ENCODE data around the gene TRABD.
A peak's percentile ranks its signal among the peaks of the same experiment; 100 is the strongest.

Gene TRABD

GRCh38 chr22:50245214-50246072 is 59.7 kb downstream of the TRABD start:
- peak overlapping the region; percentile 99 for H3K4me3 ChIP-seq (replicated peaks in 1 of 2; ENCODE audit: low read depth in 2 of 2, low read length in 2 of 2)
- TF ChIP-seq CTCF (IDR thresholded peaks at IDR 0.05; ENCODE audit: low read depth, low read length): no peak
- no peak for DNase-seq (ENCODE audit: low read depth in 2 of 2)

DNA sequence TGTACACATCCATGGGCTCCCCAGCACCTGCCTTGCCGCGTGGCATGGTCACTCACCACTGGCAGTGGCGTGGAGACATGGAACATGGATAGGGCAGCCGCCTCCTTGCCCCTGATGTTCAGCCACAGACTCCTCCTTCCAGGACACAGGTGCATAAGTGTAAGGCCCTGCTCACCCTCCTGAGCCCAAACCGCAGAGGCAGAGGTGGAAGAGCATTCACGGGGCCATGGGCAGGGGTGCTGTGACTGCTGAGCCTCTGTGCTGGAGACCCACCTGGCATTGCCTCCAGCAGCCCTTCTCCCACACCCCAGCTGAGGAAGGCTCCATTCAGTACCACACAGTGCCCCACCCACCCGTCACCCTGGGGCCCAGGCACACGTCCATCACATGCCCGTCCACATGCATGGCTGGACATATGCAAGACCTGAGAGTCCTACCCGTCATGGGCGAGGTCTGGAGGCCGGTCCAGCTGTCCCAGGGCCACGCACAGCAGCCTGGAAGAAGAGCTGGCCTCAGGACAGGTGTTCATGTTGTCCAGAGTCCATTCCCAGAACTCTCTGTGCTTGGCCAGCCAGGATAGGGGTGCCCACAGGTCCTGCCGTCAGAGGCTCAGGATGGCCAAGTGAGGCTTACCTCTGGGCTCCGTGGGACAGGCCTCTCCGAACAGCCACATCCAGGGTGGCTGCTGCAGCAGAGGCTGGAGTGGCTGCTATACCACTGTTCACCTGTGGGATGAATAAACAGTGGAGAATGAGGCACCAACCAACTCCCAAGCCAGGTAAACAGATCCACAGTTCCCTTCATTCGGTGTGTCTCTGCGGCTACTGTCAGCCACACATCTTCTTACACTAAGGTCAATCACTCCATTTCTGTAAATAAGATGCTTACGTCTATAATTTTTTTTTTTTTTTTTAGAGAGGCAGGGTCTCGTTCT is 60.8 kb downstream of the TRABD start:
- TF ChIP-seq CTCF (IDR thresholded peaks at IDR 0.05; ENCODE audit: low read depth, low read length): peak; percentile 5
- no peak for DNase-seq (ENCODE audit: low read depth in 2 of 2)
- H3K4me3 ChIP-seq (replicated peaks in 1 of 2; ENCODE audit: low read depth in 2 of 2, low read length in 2 of 2): peak overlapping the region in 1 of 2 donors; percentile 99

- TF ChIP-seq CTCF (IDR thresholded peaks at IDR 0.05; ENCODE audit: low read depth, low read length): no peak
- peak; percentile 71 to 80 for DNase-seq (ENCODE audit: low read depth in 2 of 2)
- no peak overlapping the region for H3K4me3 ChIP-seq (replicated peaks in 1 of 2; ENCODE audit: low read depth in 2 of 2, low read length in 2 of 2)
Measured at GRCh38 chr22:50247748-50248147, 62.0 kb downstream of the TRABD start.

GRCh38 chr22:50248196-50249081 is 62.7 kb downstream of the TRABD start:
- DNase-seq (ENCODE audit: low read depth in 2 of 2): no peak
- no peak for TF ChIP-seq CTCF (IDR thresholded peaks at IDR 0.05; ENCODE audit: low read depth, low read length)
- no peak overlapping the region for H3K4me3 ChIP-seq (replicated peaks in 1 of 2; ENCODE audit: low read depth in 2 of 2, low read length in 2 of 2)

Data from cardiac fibroblast (primary cell).